WTC11 (cell line): ENCODE measurements around the gene SETMAR. TPM values are rescaled to one million over a fixed set of nuclear protein-coding genes. Genes with fewer than 3 reads are reported as not detected.

Experiments used
- ATAC-seq: fragments of 200-7000 bp; cut with Tn5 transposase; 2 replicates; pipeline ENCODE4 v1.10.0; 2021; ENCODE audit warnings: mild to moderate bottlenecking, moderate library complexity
- CTCF ChIA-PET: fragments of 300-600 bp; sonication (Branson Sonifier 250); formaldehyde crosslinking; loops from one replicate; lab custom pipeline; 2021; ENCODE audit warnings: antibody characterized with exemption; lab: Charles Lee
- POLR2A ChIA-PET: fragments of 350-600 bp; sonication (Branson Sonifier 250); formaldehyde crosslinking; loops from one replicate; lab custom pipeline; 2021; ENCODE audit warnings: antibody characterized with exemption; lab: Charles Lee
- DNase-seq: peaks from one replicate; pipeline ENCODE4 v3.0.0; 2021; ENCODE audit warnings: low spot score
- H3K27ac Mint-ChIP-seq: 2 replicates; pipeline ENCODE4 v1.8.0; 2021; ENCODE audit warnings: mixed read lengths
- H3K27me3 Mint-ChIP-seq: 2 replicates; pipeline ENCODE4 v1.8.0; 2021; ENCODE audit warnings: low read depth, mild to moderate bottlenecking, moderate library complexity, mixed read lengths
- H3K36me3 Mint-ChIP-seq: 2 replicates; pipeline ENCODE4 v1.8.0; 2021; ENCODE audit warnings: mixed read lengths
- H3K4me1 Mint-ChIP-seq: 2 replicates; pipeline ENCODE4 v1.8.0; 2022; ENCODE audit warnings: mixed read lengths
- H3K4me3 Mint-ChIP-seq: 2 replicates; pipeline ENCODE4 v1.8.0; 2021; ENCODE audit warnings: mild to moderate bottlenecking, moderate library complexity, mixed read lengths
- H3K9me3 Mint-ChIP-seq: 2 replicates; pipeline ENCODE4 v1.8.0; 2021; ENCODE audit warnings: mixed read lengths
- FOXK1 ChIP-seq: sonication (generic); formaldehyde crosslinking; IDR thresholded peaks from 2 replicates; pipeline ENCODE4 v1.8.0; 2022; ENCODE audit warnings: mild to moderate bottlenecking, moderate library complexity, missing genetic modification reagents
- IRF2 ChIP-seq: sonication (generic); formaldehyde crosslinking; IDR thresholded peaks from 2 replicates; pipeline ENCODE4 v1.8.0; 2022; ENCODE audit warnings: low read depth, missing genetic modification reagents, borderline replicate concordance
- KAT7 ChIP-seq: sonication (generic); formaldehyde crosslinking; IDR thresholded peaks from 2 replicates; pipeline ENCODE4 v1.8.1; 2023; ENCODE audit warnings: missing genetic modification reagents, mild to moderate bottlenecking, borderline replicate concordance
- MLX ChIP-seq: sonication (generic); formaldehyde crosslinking; IDR thresholded peaks from 2 replicates; pipeline ENCODE4 v1.8.1; 2023; ENCODE audit warnings: mild to moderate bottlenecking, missing genetic modification reagents, moderate library complexity
- NFATC4 ChIP-seq: fragments of 250-450 bp; sonication (Bioruptor Pico); IDR thresholded peaks from 2 replicates; pipeline ENCODE4 v1.9.0; 2021; ENCODE audit warnings: mild to moderate bottlenecking
- NFYB ChIP-seq: sonication (generic); formaldehyde crosslinking; conservative IDR thresholded peaks from 2 replicates; pipeline ENCODE4 v1.8.0; 2022; ENCODE audit warnings: low read depth, missing genetic modification reagents
- PRDM15 ChIP-seq: sonication (generic); formaldehyde crosslinking; IDR thresholded peaks from 2 replicates; pipeline ENCODE4 v1.8.0; 2022; ENCODE audit warnings: missing genetic modification reagents
- PRRX2 ChIP-seq: fragments of 250-450 bp; sonication (Bioruptor Pico); IDR thresholded peaks from 2 replicates; pipeline ENCODE4 v1.8.0; 2021; ENCODE audit warnings: mild to moderate bottlenecking
- SMAD3 ChIP-seq: sonication (generic); formaldehyde crosslinking; IDR thresholded peaks from 2 replicates; pipeline ENCODE4 v1.8.0; 2022; ENCODE audit warnings: missing genetic modification reagents, mild to moderate bottlenecking, borderline replicate concordance
- SOX15 ChIP-seq: fragments of 250-450 bp; sonication (Bioruptor Pico); IDR thresholded peaks from 2 replicates; pipeline ENCODE4 v1.9.0; 2021; ENCODE audit warnings: mild to moderate bottlenecking
- TEAD1 ChIP-seq: sonication (generic); formaldehyde crosslinking; IDR thresholded peaks from 2 replicates; pipeline ENCODE4 v1.8.0; 2022; ENCODE audit warnings: mild to moderate bottlenecking, missing genetic modification reagents
- ZBTB43 ChIP-seq: sonication (generic); formaldehyde crosslinking; IDR thresholded peaks from 2 replicates; pipeline ENCODE4 v1.8.1; 2023; ENCODE audit warnings: mild to moderate bottlenecking, missing genetic modification reagents
- ZMAT4 ChIP-seq: fragments of 250-450 bp; sonication (Bioruptor Pico); IDR thresholded peaks from 2 replicates; pipeline ENCODE4 v1.9.0; 2021; ENCODE audit warnings: mild to moderate bottlenecking
- ZNF317 ChIP-seq: sonication (generic); formaldehyde crosslinking; IDR thresholded peaks from 2 replicates; pipeline ENCODE4 v1.8.1; 2023; ENCODE audit warnings: low read depth, mild to moderate bottlenecking, moderate library complexity, missing genetic modification reagents, borderline replicate concordance
- ZNF423 ChIP-seq: fragments of 250-450 bp; sonication (Bioruptor Pico); IDR thresholded peaks from 2 replicates; pipeline ENCODE4 v2.1.2; 2022; ENCODE audit warnings: mild to moderate bottlenecking, moderate library complexity
- ZNF425 ChIP-seq: fragments of 250-450 bp; sonication (Bioruptor Pico); conservative IDR thresholded peaks from 2 replicates; pipeline ENCODE4 v1.9.0; 2021; ENCODE audit warnings: mild to moderate bottlenecking
- total RNA-seq: library from RNA; stranded (reverse); gene quantifications from 3 replicates; pipeline ENCODE4 v1.2.3, GENCODE V29; 2021

The SETMAR gene
- total RNA-seq, 1 experiment from 2014 or later: 11.6 TPM

- TF ChIP-seq ZBTB43 (CRISPR knock-in tag) (no peak), IRF2 (CRISPR knock-in tag) (no peak)
Measured at GRCh38 chr3:4332574-4332973, 29.4 kb downstream of the SETMAR start (continued).

GRCh38 chr3:4332991-4333390, 29.8 kb downstream of the SETMAR start:
- peaks cover 27% of the 10 kb centered on the region for H3K9me3 Mint-ChIP-seq
- ATAC-seq: no peak
- CTCF ChIA-PET: interaction anchor here (1.7 to 2.1 kb wide), 2 partner anchors 18 to 300 kb away, joined by 6 to 11 read pairs; no protein-coding TSS in a partner anchor

GRCh38 chr3:4334548-4334947, 31.4 kb downstream of the SETMAR start:
- Mint-ChIP-seq H3K36me3 (peaks cover 10% of the 10 kb centered on the region), H3K27ac (peak overlapping the region; percentile 86; the same call in 1 of the 2 replicates), H3K4me3 (no peak overlapping the region), H3K9me3 (peaks cover 15% of the 10 kb centered on the region), H3K4me1 (peaks cover 48% of the 10 kb centered on the region), H3K27me3 (no peaks in the 10 kb centered on the region; the same call in 1 of the 2 replicates)
- CTCF ChIA-PET: interaction anchor here (0.9 to 3.0 kb wide), 2 partner anchors 16 to 377 kb away, joined by 3 to 13 read pairs; no protein-coding TSS in a partner anchor
- POLR2A ChIA-PET: no interaction called here
- ATAC-seq (peak; percentile 58), DNase-seq (no peak)
- TF ChIP-seq NFYB (no peak), ZNF317 (CRISPR knock-in tag) (no peak), SOX15 (no peak), FOXK1 (CRISPR knock-in tag) (no peak), ZNF425 (CRISPR knock-in tag) (no peak), ZNF423 (no peak), TEAD1 (CRISPR knock-in tag) (no peak), NFATC4 (CRISPR knock-in tag) (no peak), MLX (CRISPR knock-in tag) (no peak), KAT7 (CRISPR knock-in tag) (no peak), ZMAT4 (no peak), PRRX2 (CRISPR knock-in tag) (no peak)

More at GRCh38 chr3:4332991-4333390, 29.8 kb downstream of the SETMAR start:
- no peak for DNase-seq
- H3K4me1 Mint-ChIP-seq: peaks cover 48% of the 10 kb centered on the region
- peaks cover 23% of the 10 kb centered on the region for H3K36me3 Mint-ChIP-seq
- POLR2A ChIA-PET: no interaction called here
- no peaks in the 10 kb centered on the region; the same call in 1 of the 2 replicates for H3K27me3 Mint-ChIP-seq
- no peak for TF ChIP-seq SMAD3 (CRISPR knock-in tag)
- no peak for TF ChIP-seq KAT7 (CRISPR knock-in tag)
- no peak for TF ChIP-seq PRDM15 (CRISPR knock-in tag)
- no peak for TF ChIP-seq ZNF425 (CRISPR knock-in tag)
- H3K27ac Mint-ChIP-seq: peak overlapping the region; percentile 39; the same call in 1 of the 2 replicates
- H3K4me3 Mint-ChIP-seq: no peak overlapping the region
